ENCODE measurements around the gene SOBP. TPM values are rescaled to one million over a fixed set of nuclear protein-coding genes. Genes with fewer than 3 reads are reported as not detected.

Gene SOBP
- 4.6 and 11.6 TPM in 2 replicates for total RNA-seq

GRCh38 chr6:107489636-107490565 is at the start of gene SOBP:
TSS of gene SOBP (plus strand) at chr6:107490117. CDS start at chr6:107490617, 500 bp downstream.

GRCh38 chr6:107459283-107460082 is 30.4 kb upstream of the SOBP start, which contains the start of gene PDSS2:
TSS of gene PDSS2 (minus strand) at chr6:107459564. CDS start at chr6:107459285, 279 bp downstream.

Other genes with a start within 250 kb of the SOBP start
- gene PDSS2, start 30.6 kb upstream of the SOBP start, total RNA-seq, result 13.0 and 13.2 TPM in 2 replicates

Measured in regular cardiac myocyte (primary cell).